Stromal cell of bone marrow (primary cell): Measurements from ENCODE around the gene STAT3.
"Not testable (repeated sequence)": the region's sequence is repeated elsewhere in the genome, so short reads cannot be mapped to it uniquely, and the experiment has no call there.

Experiments used
- DNase-seq: peaks from one replicate; pipeline ENCODE4 v3.0.0-alpha.2; 2012; ENCODE audit warnings: low read depth

STAT3 gene

GRCh38 chr17:42388381-42389134 lies at the start of gene STAT3:
Gene STAT3, minus strand, starts transcription at chr17:42388442. Its CDS starts 39,926 bp downstream, at chr17:42348516.
- DNase-seq, result peak; percentile 100

GRCh38 chr17:42436391-42436790 lies 48.1 kb upstream of the STAT3 start:
- DNase-seq, result peak; percentile 100

- no peak for DNase-seq
Observed at GRCh38 chr17:42431758-42432161, 43.5 kb upstream of the STAT3 start.

GRCh38 chr17:42429726-42430447 lies 41.6 kb upstream of the STAT3 start:
- no peak for DNase-seq

- DNase-seq, result peak; percentile 98
Observed at GRCh38 chr17:42428141-42428944, 40.1 kb upstream of the STAT3 start.

GRCh38 chr17:42424991-42425610 lies 36.9 kb upstream of the STAT3 start:
- DNase-seq, result no peak

- DNase-seq, result no peak
Observed at GRCh38 chr17:42423766-42424165, 35.5 kb upstream of the STAT3 start.

- peak; percentile 99 for DNase-seq
Observed at GRCh38 chr17:42422958-42423712, 34.9 kb upstream of the STAT3 start, which contains the start of gene CAVIN1. Gene CAVIN1, minus strand, starts transcription at chr17:42423256. Its CDS starts 159 bp downstream, at chr17:42423097.

- DNase-seq, result no peak
Observed at GRCh38 chr17:42422412-42422957, 34.2 kb upstream of the STAT3 start.

- peak; percentile 40 for DNase-seq
Observed at GRCh38 chr17:42421507-42422338, 33.5 kb upstream of the STAT3 start.

GRCh38 chr17:42421136-42421506 lies 32.9 kb upstream of the STAT3 start:
- no peak for DNase-seq

GRCh38 chr17:42417981-42418380 lies 29.7 kb upstream of the STAT3 start:
- DNase-seq, result not testable (repeated sequence)

GRCh38 chr17:42414704-42415409 lies 26.6 kb upstream of the STAT3 start:
- no peak for DNase-seq

GRCh38 chr17:42413464-42414040 lies 25.3 kb upstream of the STAT3 start:
- DNase-seq, result no peak

- DNase-seq, result no peak
Observed at GRCh38 chr17:42411905-42412679, 23.9 kb upstream of the STAT3 start.

- DNase-seq, result no peak
Observed at GRCh38 chr17:42411361-42411760, 23.1 kb upstream of the STAT3 start.

GRCh38 chr17:42410319-42410685 lies 22.1 kb upstream of the STAT3 start:
- no peak for DNase-seq
